Stimulated activated naive B cell treated with anti-CD40 and anti-IgM and Interleukin-4, amounts not matched to agents 10 μg/mL and 1 μg/mL and 100 μg/mL, for 72 hours (primary cell): ENCODE data around the gene MAS1.
"Not testable (repeated sequence)": the region's sequence is repeated elsewhere in the genome, so short reads cannot be mapped to it uniquely, and the experiment has no call there.

Source experiments
- ATAC-seq, 2 donors: fragments of 150-1000 bp; cut with Tn5 transposase; replicated peaks; 2 replicates each; pipeline ENCODE4 v1.10.0; 2021; ENCODE audit warnings: moderate library complexity in 1 of 2
- DNase-seq: peaks from one replicate; pipeline ENCODE4 v3.0.0; 2021
- H3K27ac Mint-ChIP-seq: one replicate; pipeline ENCODE4 v1.8.0; 2022; ENCODE audit warnings: mild to moderate bottlenecking, mixed read lengths
- H3K27me3 Mint-ChIP-seq, 2 donors: one replicate each; pipeline ENCODE4 v1.8.0; 2022; ENCODE audit warnings: mixed read lengths in 2 of 2
- H3K36me3 Mint-ChIP-seq, 2 donors: one replicate each; pipeline ENCODE4 v1.8.0; 2022; ENCODE audit warnings: mixed read lengths in 2 of 2, mild to moderate bottlenecking in 1 of 2
- H3K4me1 Mint-ChIP-seq, 2 donors: one replicate each; pipeline ENCODE4 v1.8.0; 2022; ENCODE audit warnings: mixed read lengths in 2 of 2, mild to moderate bottlenecking in 1 of 2
- H3K4me3 Mint-ChIP-seq, 2 donors: one replicate each; pipeline ENCODE4 v1.8.0; 2022; ENCODE audit warnings: mild to moderate bottlenecking in 2 of 2, mixed read lengths in 2 of 2, moderate library complexity in 1 of 2
- H3K9me3 Mint-ChIP-seq, 2 donors: one replicate each; pipeline ENCODE4 v1.8.0; 2022; ENCODE audit warnings: mixed read lengths in 2 of 2, mild to moderate bottlenecking in 1 of 2

Gene MAS1

DNA sequence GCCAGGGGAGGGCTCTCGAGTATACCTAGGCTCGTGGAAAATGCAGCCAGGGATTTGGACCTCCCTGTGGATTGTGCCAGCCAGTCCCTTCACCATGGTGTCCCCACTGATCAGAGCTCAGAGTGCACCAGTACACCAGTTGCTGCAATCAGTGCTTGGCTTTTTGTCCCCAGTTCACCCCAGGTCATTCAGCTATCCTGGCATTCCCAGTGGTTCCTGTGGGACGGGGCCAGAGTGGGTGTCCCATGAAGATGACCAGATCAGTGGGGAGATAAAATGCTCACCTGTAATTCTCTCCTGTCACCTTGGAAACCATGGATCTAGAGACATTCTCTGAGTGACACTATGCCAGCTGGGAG lies 23.8 kb downstream of the MAS1 start:
- peaks cover 0 to 4% of the 10 kb centered on the region in 2 donors for H3K9me3 Mint-ChIP-seq
- DNase-seq: no peak

DNA sequence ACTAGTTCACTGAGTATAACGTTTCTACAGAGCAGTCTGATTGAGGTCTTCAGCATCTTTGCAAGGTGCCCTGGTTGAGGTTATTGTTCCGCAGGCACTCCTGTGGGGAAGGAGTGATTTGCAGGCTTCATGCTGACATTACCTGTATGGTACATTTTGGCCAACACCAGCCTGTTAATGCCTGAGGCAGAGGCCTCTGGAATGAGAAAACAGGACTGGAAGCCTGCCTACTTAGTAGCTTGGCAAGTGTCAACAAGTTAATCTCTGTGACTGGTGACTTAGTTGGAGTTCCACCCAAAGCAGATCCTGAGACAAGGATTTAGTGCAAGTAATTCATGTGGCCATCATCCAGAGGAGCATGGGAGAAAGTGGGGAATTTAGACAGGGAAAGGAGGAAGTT lies 24.6 kb downstream of the MAS1 start:
- Mint-ChIP-seq H3K4me1 (peaks cover 0 to 5% of the 10 kb centered on the region in 2 donors), H3K4me3 (no peak overlapping the region), H3K36me3 (no peaks in the 10 kb centered on the region), H3K9me3 (peaks cover 0 to under 1% of the 10 kb centered on the region in 2 donors), H3K27ac (no peak overlapping the region), H3K27me3 (peaks cover 36 to 55% of the 10 kb centered on the region in 2 donors)
- DNase-seq (no peak), ATAC-seq (no peak)

More for the DNA sequence above, 23.8 kb downstream of the MAS1 start:
- H3K27me3 Mint-ChIP-seq: peaks cover 39 to 57% of the 10 kb centered on the region in 2 donors
- H3K4me1 Mint-ChIP-seq: peaks cover 0 to 5% of the 10 kb centered on the region in 2 donors
- no peaks in the 10 kb centered on the region for H3K36me3 Mint-ChIP-seq
- no peak overlapping the region for H3K4me3 Mint-ChIP-seq
- no peak overlapping the region for H3K27ac Mint-ChIP-seq
- no peak for ATAC-seq

DNA sequence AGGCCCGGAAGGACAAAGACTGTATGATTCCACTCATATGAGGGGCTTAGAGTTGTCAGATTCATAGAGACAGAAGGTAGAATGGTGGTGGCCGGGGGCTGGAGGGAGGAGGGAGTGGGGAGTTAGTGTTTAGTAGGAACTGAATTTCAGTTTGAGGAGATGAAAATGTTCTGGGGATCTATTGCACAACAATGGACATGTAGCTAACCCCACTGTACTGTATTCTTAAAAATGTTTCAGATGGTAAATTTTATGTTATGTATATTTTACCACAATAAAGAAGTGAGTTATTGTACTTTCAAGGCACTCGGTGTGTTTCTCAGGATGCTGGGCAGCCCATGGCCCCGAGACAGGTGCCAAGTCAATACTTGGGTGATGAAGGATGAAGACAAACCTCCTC lies 25.4 kb downstream of the MAS1 start:
- no peak overlapping the region for H3K4me3 Mint-ChIP-seq
- peaks cover 32 to 47% of the 10 kb centered on the region in 2 donors for H3K27me3 Mint-ChIP-seq
- ATAC-seq (no peak), DNase-seq (no peak)
- H3K4me1 Mint-ChIP-seq: peaks cover 0 to 5% of the 10 kb centered on the region in 2 donors
- H3K36me3 Mint-ChIP-seq: no peaks in the 10 kb centered on the region
- H3K27ac Mint-ChIP-seq: no peak overlapping the region
- no peaks in the 10 kb centered on the region for H3K9me3 Mint-ChIP-seq

DNA sequence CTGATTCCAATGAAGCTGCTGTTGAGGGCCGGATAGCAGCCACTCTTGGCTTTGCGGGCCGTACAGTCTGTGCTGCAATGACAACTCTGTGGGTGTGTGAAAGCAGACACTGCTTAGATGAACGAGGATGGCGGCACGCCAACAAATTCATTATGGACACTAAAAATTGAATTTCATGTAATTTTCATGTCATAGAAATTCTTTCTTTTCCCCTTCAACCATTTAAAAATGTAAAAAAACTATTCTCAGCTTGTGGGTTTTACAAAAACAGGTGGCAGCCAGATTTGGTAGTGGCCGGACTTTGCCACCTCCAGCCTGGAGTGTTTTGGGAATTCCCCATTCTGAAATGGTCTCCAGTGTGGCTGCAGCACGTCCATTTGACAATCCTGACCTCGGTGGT lies 26.0 kb downstream of the MAS1 start:
- no peak for ATAC-seq
- H3K4me3 Mint-ChIP-seq: no peak overlapping the region

DNA sequence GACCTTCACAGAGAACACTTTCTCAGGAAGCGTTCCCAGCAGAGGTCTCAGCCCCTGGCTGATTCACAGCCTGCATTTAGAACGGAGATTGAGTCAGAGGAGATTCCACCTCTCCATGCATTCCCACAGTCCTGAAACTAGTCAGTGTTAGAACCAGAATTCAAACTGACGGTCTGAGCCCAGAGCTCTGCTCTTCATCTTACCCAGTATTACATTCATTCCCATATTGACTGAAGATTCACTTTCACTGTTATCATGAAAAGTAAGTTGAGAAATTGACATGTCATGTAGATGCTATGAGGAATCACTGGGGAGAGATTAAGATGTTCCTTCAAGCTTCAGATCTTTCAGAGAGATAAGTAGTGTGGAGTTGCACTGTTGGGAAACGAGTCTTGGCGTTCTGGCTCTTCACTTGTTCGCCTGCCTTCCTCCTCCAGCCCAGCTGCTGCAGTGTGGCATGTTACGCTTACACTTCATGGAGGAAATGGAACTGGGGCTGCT lies 28.3 kb downstream of the MAS1 start:
- no peak for ATAC-seq
- Mint-ChIP-seq H3K27me3 (peaks cover 25 to 33% of the 10 kb centered on the region in 2 donors), H3K4me3 (no peak overlapping the region)

More for the DNA sequence above, 26.0 kb downstream of the MAS1 start:
- Mint-ChIP-seq H3K36me3 (no peaks in the 10 kb centered on the region), H3K4me1 (peaks cover 0 to 5% of the 10 kb centered on the region in 2 donors), H3K27ac (no peak overlapping the region), H3K9me3 (peaks cover 0 to 3% of the 10 kb centered on the region in 2 donors), H3K27me3 (peaks cover 33 to 42% of the 10 kb centered on the region in 2 donors)
- DNase-seq: no peak

DNA sequence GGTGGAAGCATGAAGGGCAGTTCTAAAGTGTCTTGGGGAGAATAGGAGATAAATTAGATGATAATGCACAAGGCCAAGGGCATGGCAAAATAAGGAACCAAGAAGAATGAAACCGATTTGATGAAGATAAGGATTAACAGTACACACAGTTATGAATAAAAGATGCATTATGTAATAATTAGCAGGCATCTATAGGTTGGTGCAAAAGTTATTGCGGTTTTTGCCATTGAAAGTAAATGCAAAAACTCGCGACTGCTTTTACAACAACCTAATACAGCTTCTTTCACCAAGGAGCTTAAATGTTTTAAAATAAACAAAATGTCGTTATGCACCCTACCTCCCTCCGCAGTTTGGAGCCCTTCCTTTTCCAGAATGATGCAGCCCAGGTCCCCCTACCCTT lies 29.0 kb downstream of the MAS1 start:
- H3K4me1 Mint-ChIP-seq: no peaks in the 10 kb centered on the region
- no peak for DNase-seq
- peaks cover 4 to 7% of the 10 kb centered on the region in 2 donors for H3K36me3 Mint-ChIP-seq
- ATAC-seq: no peak
- peaks cover 7 to 12% of the 10 kb centered on the region in 2 donors for H3K9me3 Mint-ChIP-seq
- peaks cover 29 to 32% of the 10 kb centered on the region in 2 donors for H3K27me3 Mint-ChIP-seq
- H3K4me3 Mint-ChIP-seq: no peak overlapping the region
- no peak overlapping the region for H3K27ac Mint-ChIP-seq

More for the DNA sequence above, 28.3 kb downstream of the MAS1 start:
- peaks cover under 1 to 5% of the 10 kb centered on the region in 2 donors for H3K9me3 Mint-ChIP-seq
- no peak overlapping the region for H3K27ac Mint-ChIP-seq
- H3K36me3 Mint-ChIP-seq: peaks cover 1 to 2% of the 10 kb centered on the region in 2 donors
- DNase-seq: no peak
- H3K4me1 Mint-ChIP-seq: peaks cover 0 to 3% of the 10 kb centered on the region in 2 donors

DNA sequence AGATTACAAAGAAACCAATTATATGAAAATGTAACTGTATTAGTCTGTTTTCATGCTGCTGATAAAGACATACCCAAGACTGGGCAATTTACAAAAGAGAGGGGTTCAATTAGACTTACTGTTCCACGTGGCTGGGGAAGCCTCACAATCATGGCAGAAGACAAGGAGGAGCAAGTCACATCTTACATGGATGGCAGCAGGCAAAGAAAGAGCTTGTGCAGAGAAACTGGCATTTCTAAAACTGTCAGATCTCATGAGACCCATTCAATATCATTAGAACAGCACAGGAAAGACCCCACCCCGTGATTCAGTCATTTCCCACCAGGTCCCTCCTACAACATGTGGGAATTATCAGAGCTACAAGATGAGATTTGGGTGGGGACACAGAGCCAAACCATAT lies 33.4 kb downstream of the MAS1 start:
- not testable (repeated sequence) for H3K4me1 Mint-ChIP-seq, H3K4me3 Mint-ChIP-seq, H3K36me3 Mint-ChIP-seq, DNase-seq, ATAC-seq, H3K27ac Mint-ChIP-seq
- Mint-ChIP-seq H3K27me3 (peaks cover 16 to 33% of the 10 kb centered on the region in 2 donors), H3K9me3 (peaks cover 7 to 12% of the 10 kb centered on the region in 2 donors)

DNA sequence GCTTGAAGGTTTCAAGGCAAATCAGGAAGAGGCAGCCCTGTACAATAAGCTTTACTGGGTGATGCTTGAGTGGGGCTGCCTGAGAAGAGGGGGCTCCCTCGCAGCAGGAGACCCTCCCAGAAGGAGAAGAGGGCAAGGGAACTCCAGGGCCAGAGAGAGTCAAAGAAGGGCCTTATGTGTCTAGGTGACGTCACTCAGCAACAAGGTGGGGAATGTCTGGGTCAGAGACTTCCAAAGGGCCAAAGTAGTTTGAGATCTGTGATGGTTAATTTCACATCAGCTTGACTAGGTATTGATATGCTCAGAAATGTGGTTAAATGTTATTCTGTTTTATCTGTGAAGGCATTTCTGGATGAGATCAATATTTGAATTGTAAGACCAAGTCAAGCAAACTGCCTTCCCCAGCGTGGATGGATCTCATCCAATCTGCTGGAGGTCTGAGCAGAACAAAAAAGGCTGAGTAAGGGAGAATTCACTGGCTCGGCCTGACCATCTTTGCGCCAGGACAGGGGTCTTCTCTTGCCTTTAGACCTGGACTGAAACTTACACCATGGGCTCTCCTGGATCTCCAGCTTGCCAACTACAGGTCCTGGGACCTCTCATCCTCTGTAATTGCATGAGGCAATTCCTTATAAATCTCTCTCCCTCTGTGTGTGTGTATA lies 35.9 kb downstream of the MAS1 start:
- Mint-ChIP-seq H3K27ac (no peak overlapping the region), H3K9me3 (peaks cover 7 to 9% of the 10 kb centered on the region in 2 donors), H3K36me3 (peaks cover 4 to 7% of the 10 kb centered on the region in 2 donors), H3K27me3 (peaks cover 9 to 21% of the 10 kb centered on the region in 2 donors), H3K4me3 (no peak overlapping the region), H3K4me1 (peaks cover 15 to 28% of the 10 kb centered on the region in 2 donors)
- DNase-seq (no peak), ATAC-seq (no peak)

DNA sequence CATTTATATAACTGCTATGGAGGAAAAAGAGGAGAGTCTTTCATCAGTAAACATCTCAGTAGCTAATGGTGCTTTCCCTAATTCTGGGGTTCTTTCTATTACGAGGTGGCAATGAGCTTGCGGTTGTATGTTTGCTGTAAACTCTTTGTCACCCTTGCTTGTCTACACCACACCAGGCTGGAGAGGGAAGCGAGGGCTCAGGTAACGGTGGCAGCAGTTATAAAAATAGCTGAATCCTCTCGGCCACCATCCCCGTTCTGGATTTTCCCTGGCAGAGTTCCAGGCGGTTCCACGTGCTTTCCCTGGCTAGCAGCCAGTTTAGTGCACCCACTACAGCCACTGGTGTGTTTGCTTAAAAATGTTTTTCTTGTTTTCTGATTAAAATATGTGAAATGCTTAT lies 39.0 kb downstream of the MAS1 start:
- DNase-seq (peak; percentile 20), ATAC-seq (peak; percentile 38 to 40)
- Mint-ChIP-seq H3K9me3 (no peaks in the 10 kb centered on the region), H3K36me3 (no peaks in the 10 kb centered on the region), H3K27me3 (peaks cover 7 to 11% of the 10 kb centered on the region in 2 donors), H3K4me3 (no peak overlapping the region), H3K4me1 (peaks cover 19 to 34% of the 10 kb centered on the region in 2 donors), H3K27ac (no peak overlapping the region)

DNA sequence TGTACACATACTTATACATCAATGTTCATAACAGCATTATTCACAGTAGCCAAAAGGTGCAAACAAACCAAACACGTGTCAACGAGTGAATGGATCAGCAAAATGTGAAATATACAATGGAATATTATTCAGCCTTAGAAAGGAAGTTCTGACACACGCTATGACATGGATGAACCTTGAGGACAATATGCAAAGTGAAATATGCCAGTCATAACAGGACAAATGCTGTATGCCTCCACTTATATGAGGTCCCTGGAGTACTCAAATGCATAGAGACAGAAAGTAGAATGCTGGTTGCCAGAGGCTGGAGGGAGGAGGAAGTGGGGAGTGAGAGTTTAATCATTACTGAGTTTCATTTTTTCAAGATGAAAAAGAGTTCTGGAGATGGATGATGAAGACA lies 40.3 kb downstream of the MAS1 start:
- no peak overlapping the region for H3K27ac Mint-ChIP-seq
- peaks cover 8 to 17% of the 10 kb centered on the region in 2 donors for H3K27me3 Mint-ChIP-seq
- ATAC-seq (peak; percentile 96 to 97), DNase-seq (peak; percentile 40)
- H3K4me3 Mint-ChIP-seq: peak overlapping the region; percentile 20 to 39
- H3K36me3 Mint-ChIP-seq: no peaks in the 10 kb centered on the region
- H3K9me3 Mint-ChIP-seq: peaks cover 0 to 1% of the 10 kb centered on the region in 2 donors
- H3K4me1 Mint-ChIP-seq: peaks cover 19 to 34% of the 10 kb centered on the region in 2 donors

DNA sequence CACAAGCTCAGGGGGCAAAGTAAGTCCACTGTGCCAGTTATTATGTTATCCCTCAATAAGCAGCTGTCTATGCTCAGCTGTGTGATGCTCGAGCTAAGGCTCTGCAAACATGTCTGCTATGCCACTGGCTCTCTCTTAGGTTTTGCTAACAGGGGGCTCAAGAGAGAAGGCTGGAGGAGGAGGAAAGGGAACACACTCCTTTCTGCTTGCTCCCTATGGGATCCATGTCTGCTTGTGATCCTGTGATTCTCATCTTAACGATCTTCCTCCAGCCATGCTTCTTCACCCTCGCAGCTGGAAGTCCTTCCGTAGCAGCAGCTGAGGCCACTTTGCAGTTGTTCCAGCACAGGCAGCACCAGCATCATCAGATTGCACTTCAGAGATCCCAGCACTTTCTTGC lies 41.1 kb downstream of the MAS1 start:
- no peak for ATAC-seq
- no peak overlapping the region for H3K27ac Mint-ChIP-seq
- peak overlapping the region in 1 of 2 donors; percentile 50 for H3K4me3 Mint-ChIP-seq

DNA sequence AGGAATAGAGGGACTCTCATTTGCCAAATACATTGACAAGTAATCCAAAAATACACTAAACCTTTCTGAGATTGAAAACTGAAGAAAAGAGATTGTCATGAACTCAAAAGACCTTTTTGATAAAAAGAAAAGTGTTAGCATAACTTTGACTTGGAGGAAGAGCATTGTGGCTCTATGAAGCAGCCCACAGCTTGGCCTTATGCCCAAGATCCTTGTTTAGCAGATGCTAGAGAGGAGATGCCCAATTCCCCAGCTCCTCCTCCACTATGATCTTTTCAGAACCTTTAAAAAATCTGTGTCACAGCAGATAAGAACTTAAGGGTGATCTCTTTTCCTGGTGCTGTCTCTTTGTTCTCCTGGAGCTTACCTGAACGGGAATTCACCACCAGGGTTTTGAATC lies 42.3 kb downstream of the MAS1 start:
- no peak for DNase-seq
- H3K27ac Mint-ChIP-seq: no peak overlapping the region
- ATAC-seq: no peak
- H3K9me3 Mint-ChIP-seq: peaks cover 0 to 1% of the 10 kb centered on the region in 2 donors
- H3K4me3 Mint-ChIP-seq: no peak overlapping the region
- peaks cover 15 to 28% of the 10 kb centered on the region in 2 donors for H3K4me1 Mint-ChIP-seq
- H3K27me3 Mint-ChIP-seq: peaks cover 8 to 20% of the 10 kb centered on the region in 2 donors
- H3K36me3 Mint-ChIP-seq: no peaks in the 10 kb centered on the region

More for the DNA sequence above, 41.1 kb downstream of the MAS1 start:
- Mint-ChIP-seq H3K9me3 (peaks cover 0 to 1% of the 10 kb centered on the region in 2 donors), H3K4me1 (peaks cover 15 to 28% of the 10 kb centered on the region in 2 donors), H3K27me3 (peaks cover 8 to 17% of the 10 kb centered on the region in 2 donors), H3K36me3 (no peaks in the 10 kb centered on the region)
- DNase-seq: no peak

DNA sequence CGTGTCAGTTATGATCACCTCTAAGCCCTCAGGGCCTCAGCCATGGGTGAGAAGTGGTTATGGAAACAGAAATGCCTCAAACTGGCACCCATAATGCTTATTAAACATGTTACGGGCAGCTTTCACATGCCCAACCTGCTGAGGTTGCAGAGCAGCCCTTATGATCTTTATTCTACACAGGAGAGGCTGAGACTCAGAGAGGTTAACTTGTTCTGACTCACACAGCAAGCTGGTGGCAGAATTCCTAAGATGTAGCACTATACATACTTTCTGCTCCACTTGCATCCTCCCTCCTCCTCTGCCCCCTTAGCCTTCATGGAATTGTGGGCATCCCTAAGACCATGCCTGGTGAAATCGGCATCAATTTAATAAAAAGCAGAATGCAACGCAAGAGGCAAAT lies 43.4 kb downstream of the MAS1 start:
- H3K36me3 Mint-ChIP-seq: no peaks in the 10 kb centered on the region
- H3K4me1 Mint-ChIP-seq: peaks cover 15 to 28% of the 10 kb centered on the region in 2 donors
- peaks cover 3 to 4% of the 10 kb centered on the region in 2 donors for H3K9me3 Mint-ChIP-seq
- ATAC-seq (no peak), DNase-seq (no peak)
- no peak overlapping the region for H3K4me3 Mint-ChIP-seq
- no peak overlapping the region for H3K27ac Mint-ChIP-seq
- H3K27me3 Mint-ChIP-seq: peaks cover 14 to 24% of the 10 kb centered on the region in 2 donors

DNA sequence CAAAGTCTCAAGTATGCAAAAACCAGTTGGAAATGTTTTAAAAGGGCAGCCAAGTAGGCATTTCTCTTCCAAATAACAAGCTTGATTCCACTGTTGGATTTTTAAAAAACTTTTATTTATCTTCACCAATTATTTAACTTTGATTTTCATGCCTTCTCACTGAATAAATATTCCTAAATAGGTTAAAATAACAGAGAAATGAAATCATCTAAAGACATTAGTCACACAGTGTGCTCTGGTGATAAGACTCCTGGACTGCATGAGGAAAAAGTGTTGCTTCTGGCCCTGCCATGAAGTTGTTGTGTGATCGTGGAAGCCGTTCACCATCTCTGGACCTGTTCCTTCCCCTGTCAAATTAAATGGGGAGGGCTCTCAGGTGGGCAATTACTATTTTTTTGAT lies 44.3 kb downstream of the MAS1 start:
- peaks cover 3 to 4% of the 10 kb centered on the region in 2 donors for H3K9me3 Mint-ChIP-seq
- DNase-seq: no peak
- H3K27me3 Mint-ChIP-seq: peaks cover 14 to 24% of the 10 kb centered on the region in 2 donors
- no peak for ATAC-seq
- no peak overlapping the region for H3K27ac Mint-ChIP-seq
- H3K36me3 Mint-ChIP-seq: no peaks in the 10 kb centered on the region
- peaks cover 9 to 20% of the 10 kb centered on the region in 2 donors for H3K4me1 Mint-ChIP-seq
- H3K4me3 Mint-ChIP-seq: no peak overlapping the region

DNA sequence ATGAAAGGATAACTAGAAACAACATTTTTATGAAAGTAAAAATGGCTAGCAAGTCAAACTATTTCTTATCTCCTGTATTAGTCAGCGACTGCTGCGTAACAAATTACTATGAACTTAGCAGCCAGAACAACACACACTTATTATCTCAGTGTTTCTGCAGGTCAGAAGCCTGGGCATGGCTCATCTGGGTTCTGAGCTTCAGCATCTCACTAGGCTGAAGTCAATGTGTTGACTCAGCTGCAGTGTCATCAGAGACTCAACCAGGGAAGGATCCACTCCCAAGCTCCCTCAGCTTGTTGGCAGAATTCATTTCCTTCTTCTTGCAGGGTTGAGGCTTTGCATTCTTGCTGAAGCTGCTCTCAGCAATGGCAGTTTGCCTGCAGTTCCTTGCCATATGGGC lies 44.8 kb downstream of the MAS1 start:
- ATAC-seq (no peak), DNase-seq (no peak)
- Mint-ChIP-seq H3K9me3 (peaks cover 3 to 4% of the 10 kb centered on the region in 2 donors), H3K36me3 (no peaks in the 10 kb centered on the region), H3K4me3 (no peak overlapping the region), H3K27ac (no peak overlapping the region), H3K4me1 (peaks cover 9 to 15% of the 10 kb centered on the region in 2 donors), H3K27me3 (peaks cover 14 to 24% of the 10 kb centered on the region in 2 donors)
